T-helper 22 cell (primary cell): ENCODE data around the gene NUDT17.
A peak's percentile ranks its signal among the peaks of the same experiment; 100 is the strongest.

Experiments used
- DNase-seq: peaks from one replicate; pipeline ENCODE4 v3.0.0-alpha.2; 2020; ENCODE audit warnings: low read depth

Gene NUDT17

DNA sequence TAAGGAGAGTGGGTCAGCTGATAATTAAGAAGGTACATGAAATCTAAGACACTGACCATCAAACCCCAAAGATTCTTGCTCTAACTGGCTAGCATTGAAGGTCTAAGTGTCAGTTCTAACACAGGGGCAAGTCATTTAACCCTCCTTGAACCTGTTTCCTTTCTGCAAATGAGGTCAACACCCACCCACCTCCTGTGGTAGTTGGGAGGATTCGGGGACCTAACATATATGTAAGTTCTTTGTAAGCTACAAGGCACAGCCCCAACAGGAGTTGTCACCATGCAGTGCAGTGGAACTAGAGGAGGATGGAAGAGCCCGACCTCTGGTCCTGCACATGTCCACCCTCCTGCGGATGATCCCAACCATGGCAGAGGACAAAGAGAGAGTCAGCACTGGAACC lies 2.4 kb downstream of the NUDT17 start:
- DNase-seq, result no peak

DNA sequence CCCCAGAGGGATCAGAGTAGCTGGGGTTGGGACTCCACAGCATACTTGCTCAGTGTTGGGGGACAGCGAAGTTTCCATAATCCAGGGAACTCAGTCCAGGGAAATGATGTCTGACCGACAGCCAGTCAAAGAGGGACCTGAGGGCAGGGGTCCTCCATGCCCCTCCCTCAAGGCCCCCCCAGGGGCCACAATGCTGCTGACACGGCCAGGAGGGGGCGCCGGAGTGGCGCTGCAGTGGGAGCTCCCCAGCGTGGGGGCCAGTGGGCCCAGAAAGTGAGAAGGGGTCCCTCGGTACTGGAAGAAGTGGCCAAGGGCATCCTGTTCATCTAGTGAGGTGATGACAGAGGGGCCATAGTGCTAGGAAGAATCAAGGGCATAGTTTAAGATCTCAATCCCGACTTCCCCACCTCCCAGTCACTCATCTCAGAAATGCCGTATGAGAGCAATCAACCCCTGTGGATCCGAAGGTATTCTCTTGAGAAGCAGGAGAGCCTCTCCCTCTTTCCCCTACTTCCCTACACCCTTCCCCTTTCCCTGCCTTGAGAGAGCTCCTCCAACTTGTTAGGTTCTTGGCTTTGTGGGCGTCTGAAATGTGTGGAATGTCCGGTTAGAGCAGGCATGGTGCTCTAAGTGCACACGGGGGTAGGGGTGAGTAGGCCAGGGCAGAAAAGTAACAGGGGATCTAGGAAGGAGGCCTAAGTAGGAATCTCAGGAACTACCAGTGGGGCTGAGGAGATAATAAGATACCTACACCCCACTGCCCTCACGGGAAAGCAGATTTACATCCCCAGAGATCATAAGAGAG lies 4.1 kb downstream of the NUDT17 start:
- no peak for DNase-seq

DNA sequence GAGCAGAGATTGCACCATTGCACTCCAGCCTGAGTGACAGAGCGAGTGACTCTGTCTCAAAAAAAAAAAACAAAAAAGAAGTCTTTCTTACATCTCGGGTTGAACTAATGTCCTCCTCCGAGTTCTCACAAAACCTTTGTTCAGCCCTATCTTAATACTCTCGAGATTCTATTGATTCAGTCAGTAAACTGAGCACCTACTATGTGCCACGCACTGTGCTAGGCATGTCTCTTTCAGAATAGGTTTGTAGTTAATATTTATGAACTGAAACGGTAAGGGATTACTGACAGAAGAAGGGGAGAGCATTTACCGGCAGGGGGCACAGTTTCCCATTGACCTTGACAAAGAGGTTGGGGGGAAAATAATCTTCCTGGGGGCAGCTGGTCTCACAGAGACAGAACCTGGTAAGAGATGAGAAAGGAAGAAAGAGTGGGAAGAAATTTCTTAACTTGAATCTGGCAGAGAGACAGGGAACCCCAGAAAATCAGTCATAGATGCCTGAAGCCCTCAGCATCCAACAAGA lies 10.1 kb downstream of the NUDT17 start:
- DNase-seq, result no peak

GRCh38 chr1:145857170-145857569 lies 11.7 kb downstream of the NUDT17 start:
- no peak for DNase-seq

DNA sequence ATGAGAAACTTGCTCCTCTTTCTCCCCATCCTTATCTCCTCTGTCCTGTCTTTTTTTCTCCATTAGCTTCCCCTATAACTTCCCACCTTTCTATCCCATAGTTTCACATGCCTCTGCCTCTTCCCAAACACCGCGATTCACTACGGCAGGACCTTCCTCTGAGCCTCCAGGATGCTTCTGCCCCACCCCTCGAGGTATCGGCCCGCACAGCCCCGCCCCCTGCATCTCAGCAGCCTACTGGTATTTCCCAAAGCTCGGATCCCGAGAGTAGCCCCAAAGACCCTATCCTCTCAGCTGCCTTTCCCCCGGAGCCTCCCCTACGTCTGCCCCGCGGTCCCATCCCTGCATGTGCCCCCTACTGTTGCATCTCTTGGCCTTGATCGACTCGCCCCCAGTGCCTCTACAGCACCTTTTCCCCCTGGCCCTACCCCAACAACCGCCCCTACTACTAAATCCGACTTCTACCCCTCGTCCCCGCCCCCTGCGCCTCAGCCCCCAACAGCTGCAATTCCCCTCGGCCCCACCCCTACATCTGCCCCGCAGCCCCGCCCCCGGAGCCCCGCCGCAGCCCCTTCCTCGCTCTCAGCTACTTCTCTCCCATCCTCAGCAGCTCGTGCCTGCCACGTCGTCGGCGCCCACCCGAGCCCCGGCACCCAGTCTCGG lies 12.9 kb downstream of the NUDT17 start:
- peak; percentile 67 for DNase-seq

GRCh38 chr1:145858901-145859490 lies 13.6 kb downstream of the NUDT17 start, which contains the start of gene PIAS3:
TSS of gene PIAS3 (minus strand) at chr1:145859081. CDS start at chr1:145858990, 91 bp downstream.
- peak; percentile 77 for DNase-seq

DNA sequence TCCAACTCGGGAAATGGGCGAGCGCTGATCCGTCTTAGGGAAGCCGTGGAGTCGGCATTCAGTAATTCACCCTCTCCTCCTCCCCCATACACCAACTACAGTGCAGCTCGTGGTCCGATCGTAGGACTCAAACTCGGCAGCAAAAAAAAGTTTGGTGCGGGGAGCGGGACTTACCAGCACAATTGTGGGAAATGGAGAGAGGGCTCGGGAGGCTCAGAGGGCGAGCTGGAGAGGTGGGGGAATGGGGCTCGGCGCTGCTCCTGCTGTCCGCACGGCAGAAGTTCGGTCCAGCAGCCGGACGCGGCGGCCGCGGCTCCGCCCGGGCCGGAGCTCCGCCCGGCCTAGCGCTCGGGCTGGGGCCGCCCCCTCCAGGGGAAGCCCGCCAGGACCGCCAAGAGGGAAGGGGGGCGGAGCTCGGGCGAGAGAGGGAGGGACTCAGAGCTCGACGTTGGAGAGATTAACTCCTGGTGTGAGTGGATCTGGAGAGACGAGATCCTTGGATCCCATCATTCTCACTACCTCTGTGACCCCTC lies 14.1 kb downstream of the NUDT17 start:
- DNase-seq, result peak; percentile 68

DNA sequence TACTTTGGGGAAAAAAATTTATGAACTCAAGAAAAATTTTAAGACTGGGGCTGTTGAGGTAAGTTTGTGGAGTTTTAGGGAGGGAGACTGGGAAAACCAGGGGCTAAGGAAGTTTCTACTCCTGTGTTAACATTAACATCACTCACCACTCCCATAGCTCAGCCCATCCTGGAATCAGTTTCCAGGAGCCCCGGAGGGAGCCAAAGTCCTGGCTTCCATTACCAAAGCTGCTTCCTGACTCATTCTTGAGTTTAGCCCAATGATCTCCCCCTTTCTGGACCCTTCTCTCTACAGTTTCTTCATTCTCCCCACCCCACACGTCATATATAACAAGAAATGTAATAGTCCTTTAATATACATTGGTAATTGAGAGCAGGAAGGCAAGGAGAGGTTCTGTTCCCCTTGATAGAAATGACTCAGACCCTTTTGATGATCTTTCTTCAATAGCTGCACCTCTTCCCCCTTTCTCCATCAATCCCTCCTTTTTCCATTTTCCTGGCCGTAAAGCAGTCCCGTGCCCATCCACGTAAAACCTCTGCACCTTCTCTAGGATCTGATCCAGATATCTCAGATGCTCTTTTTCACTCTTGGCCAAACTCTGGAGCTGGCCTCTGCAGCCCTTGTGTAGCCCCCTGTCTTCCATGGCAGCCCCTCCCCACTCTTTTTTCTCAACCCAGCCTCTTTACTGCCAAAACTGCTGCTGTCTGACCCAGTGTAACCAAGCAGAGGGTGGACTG lies 18.0 kb downstream of the NUDT17 start:
- no peak for DNase-seq

- no peak for DNase-seq
Measured at GRCh38 chr1:145868232-145868631, 22.8 kb downstream of the NUDT17 start.

DNA sequence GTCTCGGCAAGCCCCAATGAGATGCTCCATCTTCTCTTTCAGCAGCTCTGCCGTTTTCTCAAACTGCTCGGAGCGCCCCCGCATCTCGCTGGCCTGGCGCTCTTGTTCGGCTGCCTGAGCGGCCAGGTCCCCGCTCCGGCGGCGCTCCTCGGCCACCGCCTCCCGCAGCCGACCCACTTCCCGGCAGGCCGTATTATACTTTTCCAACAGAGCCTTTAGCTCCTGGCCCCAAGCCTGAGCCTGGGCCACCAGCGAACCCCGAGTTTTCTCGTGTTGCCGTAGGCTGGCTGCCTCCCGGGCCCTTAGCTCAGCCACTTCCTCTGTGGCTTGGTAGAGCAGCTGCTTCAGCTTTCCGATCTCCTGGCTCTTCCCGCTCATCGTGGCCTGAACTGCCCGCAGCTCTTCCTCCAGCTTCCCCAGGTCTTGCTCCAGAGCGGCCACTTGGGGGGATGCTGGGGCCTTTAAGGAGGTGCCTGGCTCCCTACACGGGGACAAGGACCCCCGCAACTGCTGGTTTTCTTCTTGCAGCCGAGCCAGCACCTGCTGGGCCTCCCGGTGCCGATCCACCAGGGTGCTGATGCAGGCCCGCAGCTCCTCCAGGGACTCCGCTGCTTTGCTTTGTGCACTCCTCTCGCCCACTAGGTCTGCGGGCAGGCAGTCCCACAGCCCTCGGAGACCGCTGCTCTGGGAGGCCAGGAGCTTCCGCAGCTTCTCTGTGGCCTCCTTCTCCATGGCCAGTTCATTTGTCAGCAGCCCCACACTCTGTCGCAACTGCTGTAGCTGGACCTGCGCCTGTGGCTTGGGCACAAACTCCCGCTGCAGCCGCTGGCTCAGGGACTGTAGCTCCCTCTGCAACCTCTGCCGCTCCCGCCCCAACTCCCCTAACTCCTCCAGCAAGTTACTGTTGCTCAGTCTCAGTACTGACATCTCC lies 26.8 kb downstream of the NUDT17 start:
- no peak for DNase-seq

GRCh38 chr1:145874646-145875045 lies 29.2 kb downstream of the NUDT17 start:
- DNase-seq, result no peak

DNA sequence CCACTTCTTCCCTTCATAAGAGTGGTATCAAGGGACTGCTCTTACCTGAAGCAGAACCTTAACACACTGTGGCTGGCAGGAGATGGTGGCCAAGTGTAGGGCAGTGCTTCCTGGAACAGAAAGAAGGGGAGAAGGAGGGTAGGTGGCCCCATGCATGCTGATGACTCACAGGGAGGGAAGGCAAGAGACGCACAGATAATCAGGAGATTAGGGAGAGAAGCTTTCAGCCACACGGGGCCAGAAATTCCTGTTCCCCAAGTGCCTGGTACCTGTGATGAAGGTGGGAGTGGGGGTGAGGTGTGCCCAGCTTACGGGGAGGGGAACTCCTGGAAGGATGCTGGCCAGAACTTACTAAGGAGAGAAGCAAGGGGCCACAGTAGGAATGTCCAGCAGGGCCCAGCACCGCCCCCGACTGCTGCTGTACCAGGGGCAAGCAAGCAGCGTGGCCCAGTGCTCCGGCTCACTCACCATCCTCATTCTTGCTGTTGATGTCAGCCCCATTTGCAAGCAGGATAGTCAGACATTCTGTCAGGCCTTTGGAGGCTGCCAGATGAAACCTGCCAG lies 32.6 kb downstream of the NUDT17 start:
- DNase-seq, result no peak

- no peak for DNase-seq
Measured at GRCh38 chr1:145878724-145879123, 33.3 kb downstream of the NUDT17 start.

- no peak for DNase-seq
Measured at GRCh38 chr1:145879775-145880174, 34.3 kb downstream of the NUDT17 start.

- DNase-seq, result no peak
Measured at GRCh38 chr1:145884675-145885074, 39.2 kb downstream of the NUDT17 start.

GRCh38 chr1:145885738-145886287 lies 40.4 kb downstream of the NUDT17 start, which contains the start of gene ANKRD35:
TSS of gene ANKRD35 (minus strand) at chr1:145885866. CDS start at chr1:145885758, 108 bp downstream.
- peak; percentile 76 for DNase-seq

DNA sequence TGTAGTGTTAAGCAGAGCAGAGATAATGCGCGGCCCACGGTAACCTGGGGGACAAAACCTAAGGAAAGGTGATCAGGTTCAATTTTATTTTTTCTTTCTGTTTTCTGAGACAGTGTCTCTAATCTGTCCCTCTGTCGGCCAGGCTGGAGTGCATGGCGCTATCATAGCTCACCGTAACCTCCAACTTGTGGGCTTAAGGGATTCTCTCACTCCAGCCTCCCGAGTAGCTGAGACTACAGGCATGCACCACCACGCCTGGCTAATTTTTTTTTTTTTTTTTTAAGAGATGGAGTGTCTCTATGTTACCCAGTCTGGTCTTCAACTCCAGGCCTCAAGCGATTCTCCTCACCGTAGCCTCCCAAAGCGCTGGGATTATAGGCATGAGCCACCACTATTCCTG lies 41.0 kb downstream of the NUDT17 start:
- DNase-seq, result no peak

GRCh38 chr1:145886816-145887215 lies 41.4 kb downstream of the NUDT17 start:
- no peak for DNase-seq

GRCh38 chr1:145887631-145888030 lies 42.2 kb downstream of the NUDT17 start:
- DNase-seq, result no peak

GRCh38 chr1:145889722-145890121 lies 44.3 kb downstream of the NUDT17 start:
- no peak for DNase-seq
